Activated naive CD8-positive, alpha-beta T cell treated with anti-CD3 and anti-CD28 coated beads, Interleukin-2, amount 50 U/mL, for 16 hours (primary cell): ENCODE data around the gene FNDC4.
"Not testable (repeated sequence)": the region's sequence is repeated elsewhere in the genome, so short reads cannot be mapped to it uniquely, and the experiment has no call there.

Experiments
- DNase-seq: peaks from one replicate; pipeline ENCODE4 v3.0.0-alpha.2; 2020; ENCODE audit warnings: low read depth, low spot score

The FNDC4 gene, protein sequence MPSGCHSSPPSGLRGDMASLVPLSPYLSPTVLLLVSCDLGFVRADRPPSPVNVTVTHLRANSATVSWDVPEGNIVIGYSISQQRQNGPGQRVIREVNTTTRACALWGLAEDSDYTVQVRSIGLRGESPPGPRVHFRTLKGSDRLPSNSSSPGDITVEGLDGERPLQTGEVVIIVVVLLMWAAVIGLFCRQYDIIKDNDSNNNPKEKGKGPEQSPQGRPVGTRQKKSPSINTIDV

GRCh38 chr2:27494944-27495554 lies at the start of gene FNDC4:
Gene FNDC4, minus strand, starts transcription at chr2:27495200. Its CDS starts 521 bp downstream, at chr2:27494679.
- no peak for DNase-seq

DNA sequence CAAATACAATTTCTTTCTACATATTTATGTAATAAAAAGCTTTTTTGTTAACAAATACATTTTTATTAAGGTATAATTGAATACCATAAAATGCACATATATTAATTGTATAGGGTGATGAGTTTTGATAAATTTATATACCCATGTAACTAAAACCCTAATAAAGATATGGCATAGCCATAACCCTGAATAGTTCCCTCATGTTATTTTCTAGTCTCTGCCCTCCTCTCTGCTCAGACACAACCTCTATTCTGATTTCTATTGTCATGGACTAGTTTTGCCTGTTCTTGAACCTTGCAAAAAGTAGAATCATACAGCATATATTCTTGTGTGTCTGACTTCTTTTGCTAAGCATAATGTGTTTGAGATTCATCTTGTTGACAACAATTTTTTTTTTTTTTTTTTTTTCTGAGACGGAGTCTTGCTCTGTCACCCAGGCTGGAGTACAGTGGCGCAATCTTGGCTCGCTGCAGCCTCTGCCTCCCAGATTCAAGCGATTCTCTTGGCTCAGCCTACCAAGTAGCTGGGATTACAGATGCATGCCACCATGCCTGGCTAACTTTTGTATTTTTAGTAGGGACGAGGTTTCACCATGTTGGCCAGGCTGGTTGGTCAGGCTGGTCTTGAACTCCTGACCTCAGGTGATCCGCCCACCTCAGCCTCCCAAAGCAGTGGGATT lies 49.3 kb upstream of the FNDC4 start:
- no peak for DNase-seq

DNA sequence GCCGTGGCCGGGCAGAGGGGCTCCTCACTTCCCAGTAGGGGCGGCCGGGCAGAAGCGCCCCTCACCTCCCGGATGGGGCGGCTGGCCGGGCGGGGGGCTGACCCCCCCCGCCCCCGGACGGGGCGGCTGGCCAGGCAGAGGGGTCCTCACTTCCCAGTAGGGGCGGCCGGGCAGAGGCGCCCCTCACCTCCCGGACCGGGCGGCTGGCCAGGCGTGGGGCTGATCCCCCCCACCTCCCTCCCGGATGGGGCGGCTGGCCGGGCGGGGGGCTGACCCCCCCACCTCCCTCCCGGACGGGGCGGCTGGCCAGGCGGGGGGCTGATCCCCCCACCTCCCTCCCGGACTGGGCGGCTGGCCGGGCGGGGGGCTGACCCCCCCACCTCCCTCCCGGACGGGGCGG lies 44.6 kb upstream of the FNDC4 start:
- not testable (repeated sequence) for DNase-seq

DNA sequence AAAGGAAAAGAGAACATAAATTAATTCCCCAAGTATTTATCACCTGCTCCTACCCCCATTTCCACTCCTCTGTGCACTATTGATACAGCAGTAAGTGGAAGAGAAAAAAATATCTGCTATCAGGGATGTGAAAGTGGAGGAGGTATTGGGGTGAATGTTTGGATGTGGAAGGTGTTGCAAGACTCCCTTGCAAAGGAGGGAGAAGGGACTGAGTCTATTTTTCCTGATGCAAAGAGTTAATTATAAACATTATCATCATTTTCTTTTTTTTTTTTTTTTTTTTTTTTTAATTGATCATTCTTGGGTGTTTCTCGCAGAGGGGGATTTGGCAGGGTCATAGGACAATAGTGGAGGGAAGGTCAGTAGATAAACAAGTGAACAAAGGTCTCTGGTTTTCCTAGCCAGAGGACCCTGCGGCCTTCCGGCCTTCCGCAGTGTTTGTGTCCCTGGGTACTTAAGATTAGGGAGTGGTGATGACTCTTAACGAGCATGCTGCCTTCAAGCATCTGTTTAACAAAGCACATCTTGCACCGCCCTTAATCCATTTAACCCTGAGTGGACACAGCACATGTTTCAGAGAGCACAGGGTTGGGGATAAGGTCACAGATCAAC lies 43.9 kb upstream of the FNDC4 start:
- not testable (repeated sequence) for DNase-seq

DNA sequence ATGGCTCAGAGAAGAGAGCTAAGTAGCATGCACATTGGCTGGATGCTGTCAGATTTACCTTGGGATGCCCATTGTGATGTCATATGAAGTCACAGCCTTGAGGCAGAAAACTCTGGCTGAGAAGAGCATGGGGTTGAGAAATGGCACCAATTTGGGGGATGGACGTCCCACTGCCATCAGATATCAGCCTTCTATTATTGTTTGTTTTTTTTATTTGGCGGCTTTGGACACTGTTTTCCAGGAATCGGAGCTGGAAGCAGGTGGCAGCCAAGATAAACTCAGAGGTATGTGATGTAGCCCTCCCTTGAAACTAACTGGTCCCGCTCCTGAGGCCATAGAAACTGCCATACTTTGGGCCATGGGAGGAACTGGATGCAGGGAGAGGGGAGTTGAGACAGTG lies 42.3 kb upstream of the FNDC4 start:
- no peak for DNase-seq

- no peak for DNase-seq
Observed at GRCh38 chr2:27531983-27532382, 37.0 kb upstream of the FNDC4 start.

- no peak for DNase-seq
Observed at GRCh38 chr2:27527182-27527581, 32.2 kb upstream of the FNDC4 start.

DNA sequence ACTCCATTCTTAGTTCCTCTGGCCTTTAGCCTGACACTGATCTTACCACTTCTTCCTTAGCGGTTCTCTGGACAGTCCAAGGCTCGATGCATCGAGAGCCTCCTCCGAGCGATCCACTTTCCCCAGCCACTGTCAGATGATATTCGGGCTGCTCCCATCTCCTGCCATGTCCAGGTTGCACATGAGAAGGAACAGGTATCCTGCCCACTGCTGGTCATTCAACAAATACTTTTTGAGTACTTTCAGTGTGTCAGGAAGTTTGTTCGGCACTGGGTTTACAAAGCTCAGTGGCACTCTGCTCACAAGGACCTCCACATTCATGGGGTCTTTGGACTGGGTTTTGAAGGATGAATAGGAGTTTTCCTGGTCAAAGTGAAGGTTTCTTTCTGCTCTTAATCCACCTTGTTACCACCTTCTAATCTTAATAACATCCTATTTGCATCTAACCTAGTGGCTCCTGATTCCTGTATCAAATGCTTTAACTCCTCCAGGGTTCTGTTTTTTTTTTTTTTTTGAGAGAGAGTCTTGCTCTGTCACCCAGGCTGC lies 27.5 kb upstream of the FNDC4 start:
- no peak for DNase-seq

- no peak for DNase-seq
Observed at GRCh38 chr2:27520316-27520715, 25.3 kb upstream of the FNDC4 start.

GRCh38 chr2:27518782-27519113 lies 23.7 kb upstream of the FNDC4 start:
- DNase-seq = no peak

DNA sequence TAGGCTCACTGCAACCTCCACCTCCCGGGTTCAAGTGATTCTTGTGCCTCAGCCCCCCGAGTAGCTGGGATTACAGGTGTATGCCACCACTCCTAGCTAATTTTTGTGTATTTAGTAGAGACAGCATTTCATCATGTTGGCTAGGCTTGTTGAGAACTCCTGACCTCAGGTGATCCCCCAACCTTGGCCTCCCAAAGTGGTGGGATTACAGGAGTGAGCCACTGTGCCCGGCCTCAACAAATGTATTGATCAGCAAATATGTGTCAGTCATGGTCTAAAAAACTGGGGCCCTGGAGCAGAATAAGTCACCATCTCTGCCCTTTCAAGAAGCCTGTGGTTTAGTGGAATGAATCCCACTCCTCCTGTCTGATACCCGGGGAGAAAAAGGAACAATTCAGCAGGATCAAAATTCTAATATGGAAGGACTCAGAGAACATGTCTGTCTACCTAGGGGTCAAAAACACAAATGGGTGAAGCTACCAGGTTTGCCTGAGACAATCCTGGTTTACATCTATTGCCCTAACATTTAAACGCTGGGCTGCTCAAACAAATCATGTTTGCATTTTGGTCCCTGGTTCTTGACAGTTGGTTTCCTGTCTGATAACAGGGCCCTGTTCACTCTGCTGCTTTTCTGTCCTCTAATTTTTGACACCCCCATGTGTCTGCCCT lies 23.2 kb upstream of the FNDC4 start:
- no peak for DNase-seq

DNA sequence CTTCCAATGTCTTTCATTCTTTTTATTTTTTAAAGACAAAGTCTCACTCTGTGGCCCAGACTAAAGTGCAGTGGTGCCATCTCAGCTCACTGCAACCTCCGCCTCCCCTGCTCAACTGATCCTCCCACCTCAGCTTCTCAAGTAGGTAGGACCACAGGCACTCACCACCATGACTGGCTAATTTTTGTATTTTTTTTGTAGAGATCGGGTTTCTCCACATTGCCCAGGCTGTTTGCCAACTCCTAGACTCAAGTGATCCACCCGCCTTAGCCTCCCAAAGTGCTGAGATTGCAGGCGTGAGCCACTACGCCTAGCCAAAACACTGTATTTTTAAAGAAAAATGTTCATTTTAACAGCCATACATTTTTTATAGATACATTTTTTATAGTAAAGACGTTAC lies 14.3 kb upstream of the FNDC4 start:
- no peak for DNase-seq

- no peak for DNase-seq
Observed at GRCh38 chr2:27507293-27507692, 12.3 kb upstream of the FNDC4 start.

GRCh38 chr2:27506587-27506986 lies 11.6 kb upstream of the FNDC4 start:
- DNase-seq = no peak

GRCh38 chr2:27502142-27502541 lies 7.1 kb upstream of the FNDC4 start:
- no peak for DNase-seq

- DNase-seq = no peak
Observed at GRCh38 chr2:27501042-27501441, 6.0 kb upstream of the FNDC4 start.

- DNase-seq = no peak
Observed at GRCh38 chr2:27498975-27499374, 4.0 kb upstream of the FNDC4 start.

DNA sequence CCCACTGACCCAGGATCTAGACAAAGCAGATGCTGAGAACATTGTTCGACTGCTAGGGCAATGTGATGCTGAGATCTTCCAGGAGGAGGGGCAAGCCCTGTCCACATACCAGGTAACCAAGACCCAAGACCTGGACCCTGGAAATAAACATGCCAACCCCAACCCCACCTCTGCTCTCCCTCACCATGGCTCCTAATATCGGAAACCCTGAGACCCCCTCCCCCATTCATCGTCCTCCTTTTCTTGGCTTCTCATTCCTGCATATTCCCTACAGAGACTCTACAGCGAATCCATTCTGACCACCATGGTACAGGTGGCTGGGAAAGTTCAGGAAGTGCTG lies 2.3 kb upstream of the FNDC4 start:
- no peak for DNase-seq

- no peak for DNase-seq
Observed at GRCh38 chr2:27496357-27497287, 1.6 kb upstream of the FNDC4 start, which contains the start of gene GCKR. Gene GCKR, plus strand, starts transcription at chr2:27496839. Its CDS starts 66 bp downstream, at chr2:27496905.

- no peak for DNase-seq
Observed at GRCh38 chr2:27495840-27496356, 898 bp upstream of the FNDC4 start.
